Coronary artery (tissue), 2 donors: Measurements from ENCODE around the gene MS4A6A.
"Not testable (repeated sequence)": the region's sequence is repeated elsewhere in the genome, so short reads cannot be mapped to it uniquely, and the experiment has no call there.

ENCODE experiments used
- DNase-seq: peaks from one replicate; pipeline ENCODE4 v3.0.0-alpha.2; 2017; ENCODE audit warnings: low spot score
- H3K27ac ChIP-seq, 2 donors: fragments of 200-600 bp; sonication (generic); one replicate each; pipeline ENCODE4 v1.5.1; 2016 to 2019
- H3K4me3 ChIP-seq: fragments of 200-600 bp; sonication (generic); 2 replicates; pipeline ENCODE4 v1.5.1; 2016; ENCODE audit warnings: mild to moderate bottlenecking, moderate library complexity
- CTCF ChIP-seq: fragments of 200-600 bp; sonication (generic); IDR thresholded peaks from one replicate; pipeline ENCODE4 v1.5.1; 2019; ENCODE audit warnings: antibody characterized with exemption

Gene MS4A6A

GRCh38 chr11:60195923-60196368 lies 13.1 kb upstream of the MS4A6A start:
- Histone ChIP-seq H3K27ac (peak overlapping the region in 1 of 2 donors; percentile 68), H3K4me3 (no peak overlapping the region)
- DNase-seq: no peak
- TF ChIP-seq CTCF: no peak

GRCh38 chr11:60194511-60194910 lies 11.6 kb upstream of the MS4A6A start:
- DNase-seq: no peak
- no peak for TF ChIP-seq CTCF
- Histone ChIP-seq H3K27ac (peak overlapping the region in 1 of 2 donors; percentile 22), H3K4me3 (no peak overlapping the region)

GRCh38 chr11:60193687-60194433 lies 11.0 kb upstream of the MS4A6A start:
- TF ChIP-seq CTCF: peak; percentile 26
- H3K27ac ChIP-seq: peak overlapping the region in 1 of 2 donors; percentile 37
- H3K4me3 ChIP-seq: no peak overlapping the region
- no peak for DNase-seq

- DNase-seq, H3K4me3 ChIP-seq, H3K27ac ChIP-seq: not testable (repeated sequence)
Measured at GRCh38 chr11:60192564-60192963, 9.7 kb upstream of the MS4A6A start.

- H3K27ac ChIP-seq: not testable (repeated sequence)
Measured at GRCh38 chr11:60188481-60188880, 5.6 kb upstream of the MS4A6A start.

GRCh38 chr11:60186128-60186527 lies 3.2 kb upstream of the MS4A6A start:
- peak overlapping the region in 1 of 2 donors; percentile 74 for H3K27ac ChIP-seq

More at GRCh38 chr11:60188481-60188880, 5.6 kb upstream of the MS4A6A start:
- not testable (repeated sequence) for H3K4me3 ChIP-seq, DNase-seq

GRCh38 chr11:60185512-60185827 lies 2.6 kb upstream of the MS4A6A start:
- not testable (repeated sequence) for DNase-seq, H3K4me3 ChIP-seq
- H3K27ac ChIP-seq: peak overlapping the region in 1 of 2 donors; percentile 74

More at GRCh38 chr11:60186128-60186527, 3.2 kb upstream of the MS4A6A start:
- not testable (repeated sequence) for DNase-seq, H3K4me3 ChIP-seq

- no peak for DNase-seq
- no peak for TF ChIP-seq CTCF
- Histone ChIP-seq H3K4me3 (no peak overlapping the region), H3K27ac (peak overlapping the region in 1 of 2 donors; percentile 72)
Measured at GRCh38 chr11:60184824-60185511, 2.1 kb upstream of the MS4A6A start.

- H3K27ac ChIP-seq: peak overlapping the region in 1 of 2 donors; percentile 72
- H3K4me3 ChIP-seq: no peak overlapping the region
- TF ChIP-seq CTCF: no peak
- no peak for DNase-seq
Measured at GRCh38 chr11:60183591-60184205, 815 bp upstream of the MS4A6A start.
